GM03348 (cell line): ENCODE results near the gene ZNF93.
"Not testable (repeated sequence)": the region's sequence is repeated elsewhere in the genome, so short reads cannot be mapped to it uniquely, and the experiment has no call there.

Experiments used
- DNase-seq: peaks from one replicate; pipeline ENCODE4 v3.0.0; 2012; ENCODE audit warnings: low spot score

ZNF93 gene

GRCh38 chr19:19900729-19901444, at the start of gene ZNF93:
TSS of gene ZNF93 (plus strand) at chr19:19900946. CDS start at chr19:19901089, 143 bp downstream.
- DNase-seq = peak; percentile 96

GRCh38 chr19:19851740-19852139, 49.0 kb upstream of the ZNF93 start:
- DNase-seq = not testable (repeated sequence)

- DNase-seq = no peak
Observed at GRCh38 chr19:19858751-19859150, 42.0 kb upstream of the ZNF93 start.

- peak; percentile 2 for DNase-seq
Observed at GRCh38 chr19:19860756-19861390, 39.9 kb upstream of the ZNF93 start.

- DNase-seq = peak; percentile 97
Observed at GRCh38 chr19:19865750-19866610, 34.8 kb upstream of the ZNF93 start, which contains the start of gene ZNF253. TSS of gene ZNF253 (plus strand) at chr19:19865882. CDS start at chr19:19865997, 115 bp downstream.

- peak; percentile 14 for DNase-seq
Observed at GRCh38 chr19:19866611-19867248, 34.0 kb upstream of the ZNF93 start.

- DNase-seq = not testable (repeated sequence)
Observed at GRCh38 chr19:19870086-19870485, 30.7 kb upstream of the ZNF93 start.

- no peak for DNase-seq
Observed at GRCh38 chr19:19871932-19872331, 28.8 kb upstream of the ZNF93 start.

GRCh38 chr19:19873381-19873780, 27.4 kb upstream of the ZNF93 start:
- DNase-seq = no peak

GRCh38 chr19:19877724-19878123, 23.0 kb upstream of the ZNF93 start:
- no peak for DNase-seq

- DNase-seq = no peak
Observed at GRCh38 chr19:19884583-19884982, 16.2 kb upstream of the ZNF93 start.

GRCh38 chr19:19892055-19892941, 8.4 kb upstream of the ZNF93 start:
- not testable (repeated sequence) for DNase-seq

GRCh38 chr19:19900139-19900728, 512 bp upstream of the ZNF93 start:
- peak; percentile 69 for DNase-seq

GRCh38 chr19:19907551-19907950, 6.8 kb downstream of the ZNF93 start:
- DNase-seq = not testable (repeated sequence)

- no peak for DNase-seq
Observed at GRCh38 chr19:19909654-19910053, 8.9 kb downstream of the ZNF93 start.

- DNase-seq = no peak
Observed at GRCh38 chr19:19911150-19911549, 10.4 kb downstream of the ZNF93 start.

- no peak for DNase-seq
Observed at GRCh38 chr19:19914596-19914995, 13.8 kb downstream of the ZNF93 start.

- DNase-seq = not testable (repeated sequence)
Observed at GRCh38 chr19:19930417-19930816, 29.7 kb downstream of the ZNF93 start.

GRCh38 chr19:19933432-19934314, 32.9 kb downstream of the ZNF93 start:
- not testable (repeated sequence) for DNase-seq

- DNase-seq = no peak
Observed at GRCh38 chr19:19937403-19937802, 36.7 kb downstream of the ZNF93 start.
